IPS-18a (cell line): ENCODE measurements around the gene C10orf53.

Experiments
- H3K27ac ChIP-seq: one replicate; pipeline ENCODE4 v1.5.1; 2013; ENCODE audit warnings: low read length
- H3K27me3 ChIP-seq: one replicate; pipeline ENCODE4 v1.6.1; 2013; ENCODE audit warnings: mild to moderate bottlenecking, low read length; ENCODE audit not compliant: control insufficient read depth, insufficient read depth
- H3K36me3 ChIP-seq: one replicate; pipeline ENCODE4 v1.6.1; 2013; ENCODE audit warnings: low read depth, low read length; ENCODE audit not compliant: control insufficient read depth
- H3K4me1 ChIP-seq: one replicate; pipeline ENCODE4 v1.6.1; 2013; ENCODE audit warnings: low read depth, low read length; ENCODE audit not compliant: control insufficient read depth
- H3K4me3 ChIP-seq: one replicate; pipeline ENCODE4 v1.5.1; 2013; ENCODE audit warnings: low read length
- H3K9ac ChIP-seq: one replicate; pipeline ENCODE4 v1.6.1; 2013; ENCODE audit warnings: mild to moderate bottlenecking, low read length, moderate library complexity
- H3K9me3 ChIP-seq: one replicate; pipeline ENCODE4 v1.6.1; 2013; ENCODE audit warnings: low read depth, low read length; ENCODE audit not compliant: control insufficient read depth

The C10orf53 gene

GRCh38 chr10:49647554-49647953 is 31.9 kb upstream of the C10orf53 start:
- Histone ChIP-seq H3K4me3 (no peak overlapping the region), H3K9ac (no peak overlapping the region)

GRCh38 chr10:49647985-49648795 is 31.3 kb upstream of the C10orf53 start:
- Histone ChIP-seq H3K36me3 (no peaks in the 10 kb centered on the region), H3K4me3 (no peak overlapping the region), H3K27me3 (no peaks in the 10 kb centered on the region), H3K4me1 (peaks cover 7% of the 10 kb centered on the region), H3K9ac (no peak overlapping the region), H3K9me3 (no peaks in the 10 kb centered on the region), H3K27ac (no peak overlapping the region)

More at GRCh38 chr10:49647554-49647953, 31.9 kb upstream of the C10orf53 start:
- Histone ChIP-seq H3K4me1 (peaks cover 7% of the 10 kb centered on the region), H3K27me3 (no peaks in the 10 kb centered on the region), H3K9me3 (no peaks in the 10 kb centered on the region), H3K27ac (no peak overlapping the region), H3K36me3 (no peaks in the 10 kb centered on the region)

GRCh38 chr10:49649294-49649693 is 30.2 kb upstream of the C10orf53 start:
- H3K4me1 ChIP-seq = peaks cover 7% of the 10 kb centered on the region
- no peaks in the 10 kb centered on the region for H3K9me3 ChIP-seq
- H3K36me3 ChIP-seq = no peaks in the 10 kb centered on the region
- no peaks in the 10 kb centered on the region for H3K27me3 ChIP-seq
- no peak overlapping the region for H3K27ac ChIP-seq
- H3K9ac ChIP-seq = no peak overlapping the region
- no peak overlapping the region for H3K4me3 ChIP-seq

- Histone ChIP-seq H3K27me3 (no peaks in the 10 kb centered on the region), H3K9ac (no peak overlapping the region), H3K36me3 (no peaks in the 10 kb centered on the region), H3K9me3 (no peaks in the 10 kb centered on the region), H3K4me3 (no peak overlapping the region), H3K4me1 (peaks cover 7% of the 10 kb centered on the region), H3K27ac (no peak overlapping the region)
These were observed 29.3 kb upstream of the C10orf53 start for GRCh38 chr10:49649936-49650723.

- Histone ChIP-seq H3K36me3 (no peaks in the 10 kb centered on the region), H3K4me1 (peaks cover 7% of the 10 kb centered on the region), H3K9ac (no peak overlapping the region), H3K27ac (no peak overlapping the region), H3K4me3 (no peak overlapping the region), H3K9me3 (no peaks in the 10 kb centered on the region), H3K27me3 (no peaks in the 10 kb centered on the region)
These were observed 28.8 kb upstream of the C10orf53 start for GRCh38 chr10:49650724-49651034.

GRCh38 chr10:49651039-49651835 is 28.2 kb upstream of the C10orf53 start:
- H3K9ac ChIP-seq = no peak overlapping the region
- H3K27ac ChIP-seq = no peak overlapping the region
- H3K36me3 ChIP-seq = no peaks in the 10 kb centered on the region
- H3K4me1 ChIP-seq = peaks cover 7% of the 10 kb centered on the region
- no peak overlapping the region for H3K4me3 ChIP-seq
- no peaks in the 10 kb centered on the region for H3K27me3 ChIP-seq
- no peaks in the 10 kb centered on the region for H3K9me3 ChIP-seq

GRCh38 chr10:49651917-49652316 is 27.5 kb upstream of the C10orf53 start:
- H3K9me3 ChIP-seq = no peaks in the 10 kb centered on the region
- no peak overlapping the region for H3K27ac ChIP-seq
- no peak overlapping the region for H3K4me3 ChIP-seq
- H3K27me3 ChIP-seq = no peaks in the 10 kb centered on the region
- peaks cover 7% of the 10 kb centered on the region for H3K4me1 ChIP-seq
- H3K36me3 ChIP-seq = no peaks in the 10 kb centered on the region
- no peak overlapping the region for H3K9ac ChIP-seq

- Histone ChIP-seq H3K9ac (no peak overlapping the region), H3K27me3 (no peaks in the 10 kb centered on the region), H3K4me3 (no peak overlapping the region), H3K9me3 (no peaks in the 10 kb centered on the region), H3K36me3 (no peaks in the 10 kb centered on the region), H3K4me1 (peaks cover 7% of the 10 kb centered on the region), H3K27ac (no peak overlapping the region)
These were observed 26.8 kb upstream of the C10orf53 start for GRCh38 chr10:49652421-49653272.

- Histone ChIP-seq H3K27ac (no peak overlapping the region), H3K36me3 (no peaks in the 10 kb centered on the region), H3K9me3 (no peaks in the 10 kb centered on the region), H3K4me1 (peaks cover 7% of the 10 kb centered on the region), H3K27me3 (no peaks in the 10 kb centered on the region), H3K9ac (no peak overlapping the region), H3K4me3 (no peak overlapping the region)
These were observed 26.1 kb upstream of the C10orf53 start for GRCh38 chr10:49653273-49653929.

GRCh38 chr10:49654036-49654693 is 25.3 kb upstream of the C10orf53 start:
- Histone ChIP-seq H3K9ac (no peak overlapping the region), H3K9me3 (no peaks in the 10 kb centered on the region), H3K4me1 (peaks cover 6% of the 10 kb centered on the region), H3K36me3 (no peaks in the 10 kb centered on the region), H3K4me3 (no peak overlapping the region), H3K27me3 (no peaks in the 10 kb centered on the region), H3K27ac (no peak overlapping the region)
